GM23338 (cell line): ENCODE measurements around the gene CDC16.

ENCODE experiments used
- CTCF ChIP-seq, 2 experiments: fragments of 200-600 bp in 1 of 2; sonication (generic) in 1 of 2; conservative IDR thresholded peaks; 2 replicates each; pipeline versions ENCODE4 v1.5.1 to v1.6.1; 2016 to 2017; ENCODE audit warnings: antibody characterized with exemption in 2 of 2, low read depth in 2 of 2, mild to moderate bottlenecking in 2 of 2, moderate library complexity in 1 of 2
- EZH2 ChIP-seq: fragments of 200-600 bp; sonication (generic); IDR thresholded peaks from one replicate; pipeline ENCODE4 v1.8.0; 2017; ENCODE audit warnings: antibody characterized with exemption, mild to moderate bottlenecking, low read depth; ENCODE audit not compliant: unreplicated experiment
- JUNB ChIP-seq: IDR thresholded peaks from one replicate; pipeline ENCODE4 v1.6.1; 2016; ENCODE audit warnings: antibody characterized with exemption; ENCODE audit not compliant: unreplicated experiment
- POLR2AphosphoS5 ChIP-seq: IDR thresholded peaks from 2 replicates; pipeline ENCODE4 v1.6.1; 2016; ENCODE audit warnings: antibody characterized with exemption, low read depth
- REST ChIP-seq: IDR thresholded peaks from one replicate; pipeline ENCODE4 v1.6.1; 2018; ENCODE audit warnings: antibody characterized with exemption; ENCODE audit not compliant: unreplicated experiment

GRCh38 chr13:114229506-114229905 is 5.2 kb upstream of the CDC16 start:
- no peak for TF ChIP-seq EZH2
- no peak for TF ChIP-seq CTCF (conservative IDR thresholded peaks at IDR 0.05; ENCODE audit: low read depth in 2 of 2)
- TF ChIP-seq POLR2AphosphoS5, result no peak
- no peak for TF ChIP-seq REST
- no peak for TF ChIP-seq JUNB
